ENCODE data around the gene TRABD2B.

DNA sequence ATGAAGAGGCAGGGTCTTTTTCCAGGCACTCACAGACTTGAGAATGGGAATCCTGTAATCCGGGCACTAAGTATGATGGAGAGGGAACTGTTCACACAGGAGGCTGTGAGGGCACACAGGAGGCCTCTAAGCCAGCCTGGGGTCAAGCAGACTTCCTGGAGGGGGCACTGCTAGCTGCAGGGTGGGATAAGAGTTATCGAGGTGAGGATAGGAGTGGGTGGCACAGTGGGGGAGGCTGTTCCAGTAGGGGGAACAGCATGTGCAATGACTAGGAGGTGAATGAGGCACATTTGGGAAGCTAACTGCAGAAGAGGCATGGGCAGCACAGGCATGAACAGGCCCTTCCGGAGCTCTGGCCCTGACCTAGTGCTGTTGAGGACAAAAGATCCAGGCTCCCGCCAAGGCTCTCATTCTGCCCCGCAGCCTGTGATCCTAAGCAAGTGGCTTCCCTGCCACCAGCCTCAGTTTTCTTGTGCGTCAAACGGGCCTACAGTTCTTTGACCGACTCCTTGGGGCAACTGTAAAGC is 216.7 kb downstream of the TRABD2B start:
- TF ChIP-seq POLR2AphosphoS5 (IDR thresholded peaks at IDR 0.05; ENCODE audit: low read depth, low read length) (no peak), SIN3A (IDR thresholded peaks at IDR 0.05; ENCODE audit: borderline replicate concordance, insufficient read depth, low read length) (no peak), TAF1 (IDR thresholded peaks at IDR 0.05; ENCODE audit: borderline replicate concordance, insufficient read depth, low read length) (no peak), FOXP2 (optimal IDR thresholded peaks at IDR 0.05; ENCODE audit: borderline replicate concordance, extremely low read depth, extremely low read length, insufficient read depth) (no peak)
- TF ChIP-seq, protein P1, sequence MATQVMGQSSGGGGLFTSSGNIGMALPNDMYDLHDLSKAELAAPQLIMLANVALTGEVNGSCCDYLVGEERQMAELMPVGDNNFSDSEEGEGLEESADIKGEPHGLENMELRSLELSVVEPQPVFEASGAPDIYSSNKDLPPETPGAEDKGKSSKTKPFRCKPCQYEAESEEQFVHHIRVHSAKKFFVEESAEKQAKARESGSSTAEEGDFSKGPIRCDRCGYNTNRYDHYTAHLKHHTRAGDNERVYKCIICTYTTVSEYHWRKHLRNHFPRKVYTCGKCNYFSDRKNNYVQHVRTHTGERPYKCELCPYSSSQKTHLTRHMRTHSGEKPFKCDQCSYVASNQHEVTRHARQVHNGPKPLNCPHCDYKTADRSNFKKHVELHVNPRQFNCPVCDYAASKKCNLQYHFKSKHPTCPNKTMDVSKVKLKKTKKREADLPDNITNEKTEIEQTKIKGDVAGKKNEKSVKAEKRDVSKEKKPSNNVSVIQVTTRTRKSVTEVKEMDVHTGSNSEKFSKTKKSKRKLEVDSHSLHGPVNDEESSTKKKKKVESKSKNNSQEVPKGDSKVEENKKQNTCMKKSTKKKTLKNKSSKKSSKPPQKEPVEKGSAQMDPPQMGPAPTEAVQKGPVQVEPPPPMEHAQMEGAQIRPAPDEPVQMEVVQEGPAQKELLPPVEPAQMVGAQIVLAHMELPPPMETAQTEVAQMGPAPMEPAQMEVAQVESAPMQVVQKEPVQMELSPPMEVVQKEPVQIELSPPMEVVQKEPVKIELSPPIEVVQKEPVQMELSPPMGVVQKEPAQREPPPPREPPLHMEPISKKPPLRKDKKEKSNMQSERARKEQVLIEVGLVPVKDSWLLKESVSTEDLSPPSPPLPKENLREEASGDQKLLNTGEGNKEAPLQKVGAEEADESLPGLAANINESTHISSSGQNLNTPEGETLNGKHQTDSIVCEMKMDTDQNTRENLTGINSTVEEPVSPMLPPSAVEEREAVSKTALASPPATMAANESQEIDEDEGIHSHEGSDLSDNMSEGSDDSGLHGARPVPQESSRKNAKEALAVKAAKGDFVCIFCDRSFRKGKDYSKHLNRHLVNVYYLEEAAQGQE (IDR thresholded peaks at IDR 0.05; ENCODE audit: insufficient read depth in 1 of 2, low read depth in 2 of 2, low read length in 2 of 2) = no peak

Measured in PFSK-1 (cell line).